Suprapubic skin (tissue), 3 donors: ENCODE data around the gene EMILIN1.

Experiments
- CTCF ChIP-seq, 2 donors: fragments of 200-600 bp in 1 of 2; fragments of 450-650 bp in 1 of 2; sonication (generic) in 1 of 2; IDR thresholded peaks; one replicate each; pipeline ENCODE4 v1.5.1; 2016 to 2019; ENCODE audit warnings: antibody characterized with exemption in 2 of 2, mild to moderate bottlenecking in 1 of 2, moderate library complexity in 1 of 2
- EP300 ChIP-seq: sonication (generic); formaldehyde crosslinking; IDR thresholded peaks from one replicate; pipeline ENCODE4 v1.6.1; 2017; ENCODE audit warnings: antibody characterized with exemption
- POLR2A ChIP-seq, 2 donors: fragments of 450-650 bp; IDR thresholded peaks; one replicate each; pipeline ENCODE4 v1.6.1; 2017; ENCODE audit warnings: antibody characterized with exemption in 2 of 2, mild to moderate bottlenecking in 2 of 2, moderate library complexity in 2 of 2

- TF ChIP-seq CTCF (IDR thresholded peaks at IDR 0.05) (no peak), EP300 (no peak), POLR2A (IDR thresholded peaks at IDR 0.05) (no peak)
These were observed 2.2 kb downstream of the EMILIN1 start for GRCh38 chr2:27080603-27080936.
